ENCODE measurements around the gene MVB12B. TPM values are rescaled to one million over a fixed set of nuclear protein-coding genes. Genes with fewer than 3 reads are reported as not detected.

Gene MVB12B
- total RNA-seq, 1 donor from 2014 or later, result 13.1 TPM

GRCh38 chr9:126338945-126339344 lies 12.3 kb downstream of the MVB12B start:
- peaks cover 38% of the 10 kb centered on the region for H3K4me1 Mint-ChIP-seq (ENCODE audit: low read depth)
- TF ChIP-seq CTCF (IDR thresholded peaks at IDR 0.05), result no peak
- H3K4me3 Mint-ChIP-seq (ENCODE audit: unreplicated experiment), result no peak overlapping the region
- no peak for DNase-seq (ENCODE audit: low spot score)
- no peak overlapping the region for H3K27ac Mint-ChIP-seq (ENCODE audit: unreplicated experiment)
- no peaks in the 10 kb centered on the region for H3K9me3 Mint-ChIP-seq (ENCODE audit: low read depth)
- H3K27me3 Mint-ChIP-seq (ENCODE audit: low read depth), result no peaks in the 10 kb centered on the region
- peaks cover 5% of the 10 kb centered on the region for H3K36me3 Mint-ChIP-seq (ENCODE audit: low read depth)

GRCh38 chr9:126341426-126341825 lies 14.8 kb downstream of the MVB12B start:
- TF ChIP-seq CTCF (IDR thresholded peaks at IDR 0.05), result no peak
- Mint-ChIP-seq H3K27me3 (ENCODE audit: low read depth) (no peaks in the 10 kb centered on the region), H3K9me3 (ENCODE audit: low read depth) (no peaks in the 10 kb centered on the region), H3K36me3 (ENCODE audit: low read depth) (peaks cover 13% of the 10 kb centered on the region), H3K4me1 (ENCODE audit: low read depth) (peaks cover 22% of the 10 kb centered on the region), H3K4me3 (ENCODE audit: unreplicated experiment) (no peak overlapping the region), H3K27ac (ENCODE audit: unreplicated experiment) (no peak overlapping the region)
- no peak for DNase-seq (ENCODE audit: low spot score)

- peaks cover 27% of the 10 kb centered on the region for H3K4me1 Mint-ChIP-seq (ENCODE audit: low read depth)
- no peak for TF ChIP-seq CTCF (IDR thresholded peaks at IDR 0.05)
- no peak overlapping the region for H3K27ac Mint-ChIP-seq (ENCODE audit: unreplicated experiment)
- H3K27me3 Mint-ChIP-seq (ENCODE audit: low read depth), result no peaks in the 10 kb centered on the region
- DNase-seq (ENCODE audit: low spot score), result no peak
- peaks cover 13% of the 10 kb centered on the region for H3K36me3 Mint-ChIP-seq (ENCODE audit: low read depth)
- H3K9me3 Mint-ChIP-seq (ENCODE audit: low read depth), result no peaks in the 10 kb centered on the region
- H3K4me3 Mint-ChIP-seq (ENCODE audit: unreplicated experiment), result no peak overlapping the region
Measured at GRCh38 chr9:126341902-126342301, 15.3 kb downstream of the MVB12B start.

GRCh38 chr9:126342621-126343031 lies 16.0 kb downstream of the MVB12B start:
- no peaks in the 10 kb centered on the region for H3K27me3 Mint-ChIP-seq (ENCODE audit: low read depth)
- peaks cover 13% of the 10 kb centered on the region for H3K36me3 Mint-ChIP-seq (ENCODE audit: low read depth)
- no peak overlapping the region for H3K27ac Mint-ChIP-seq (ENCODE audit: unreplicated experiment)
- no peak for DNase-seq (ENCODE audit: low spot score)
- TF ChIP-seq CTCF (IDR thresholded peaks at IDR 0.05), result no peak
- H3K4me1 Mint-ChIP-seq (ENCODE audit: low read depth), result peaks cover 27% of the 10 kb centered on the region
- no peaks in the 10 kb centered on the region for H3K9me3 Mint-ChIP-seq (ENCODE audit: low read depth)
- no peak overlapping the region for H3K4me3 Mint-ChIP-seq (ENCODE audit: unreplicated experiment)

- Mint-ChIP-seq H3K4me3 (ENCODE audit: unreplicated experiment) (no peak overlapping the region), H3K27me3 (ENCODE audit: low read depth) (no peaks in the 10 kb centered on the region), H3K36me3 (ENCODE audit: low read depth) (peaks cover 13% of the 10 kb centered on the region), H3K4me1 (ENCODE audit: low read depth) (peaks cover 27% of the 10 kb centered on the region), H3K27ac (ENCODE audit: unreplicated experiment) (no peak overlapping the region), H3K9me3 (ENCODE audit: low read depth) (no peaks in the 10 kb centered on the region)
- TF ChIP-seq CTCF (IDR thresholded peaks at IDR 0.05), result no peak
- DNase-seq (ENCODE audit: low spot score), result no peak
Measured at GRCh38 chr9:126343271-126343700, 16.7 kb downstream of the MVB12B start.
